OCI-LY7 (cell line): ENCODE results near the gene GNAL. TPM values are rescaled to one million over a fixed set of nuclear protein-coding genes. Genes with fewer than 3 reads are reported as not detected.

Experiments used
- BruUV-seq: library from RNA; stranded (reverse); fragments of 400-500 nt; replicated peaks from 2 replicates; lab custom pipeline; 2021; lab: Mats Ljungman, UMichigan
- CTCF ChIA-PET: fragments of 300-600 bp; sonication (Branson Sonifier 250); formaldehyde crosslinking; loops from one replicate; lab custom pipeline; 2022; ENCODE audit warnings: antibody characterized with exemption; ENCODE audit not compliant: unreplicated experiment; lab: Charles Lee
- POLR2A ChIA-PET: fragments of 300-600 bp; sonication (Branson Sonifier 250); formaldehyde crosslinking; loops from one replicate; lab custom pipeline; 2022; ENCODE audit warnings: antibody characterized with exemption; lab: Charles Lee
- DNase-seq: peaks from one replicate; pipeline ENCODE4 v3.0.0-alpha.2; 2015; ENCODE audit warnings: low spot score
- H2AFZ ChIP-seq: fragments of 200-600 bp; sonication (generic), shearing (Covaris generic); 2 replicates; pipeline ENCODE4 v1.6.1; 2014; ENCODE audit warnings: mild to moderate bottlenecking, antibody characterized with exemption, low read length, moderate library complexity
- H3K27ac ChIP-seq: fragments of 200-600 bp; sonication (generic); 2 replicates; pipeline ENCODE4 v1.5.1; 2014; ENCODE audit warnings: mixed run types, low read depth, mild to moderate bottlenecking, moderate library complexity, low read length, inconsistent platforms; ENCODE audit not compliant: poor library complexity, severe bottlenecking
- H3K36me3 ChIP-seq: fragments of 200-600 bp; sonication (generic); 2 replicates; pipeline ENCODE4 v1.6.1; 2014; ENCODE audit warnings: mild to moderate bottlenecking, antibody characterized with exemption, low read length, moderate library complexity, mixed read lengths; ENCODE audit not compliant: insufficient read depth
- H3K4me1 ChIP-seq: fragments of 200-600 bp; sonication (generic); 2 replicates; pipeline ENCODE4 v1.5.1; 2014; ENCODE audit warnings: mild to moderate bottlenecking, low read length; ENCODE audit not compliant: insufficient read depth, poor library complexity, severe bottlenecking
- H3K4me2 ChIP-seq: fragments of 200-600 bp; sonication (generic); 2 replicates; pipeline ENCODE4 v1.6.1; 2014; ENCODE audit warnings: mild to moderate bottlenecking, low read length
- H3K4me3 ChIP-seq: fragments of 200-600 bp; sonication (generic); 2 replicates; pipeline ENCODE4 v1.5.1; 2014; ENCODE audit warnings: mild to moderate bottlenecking, low read depth, low read length; ENCODE audit not compliant: poor library complexity, severe bottlenecking
- H3K79me2 ChIP-seq: fragments of 200-600 bp; sonication (generic); 2 replicates; pipeline ENCODE4 v1.6.1; 2016; ENCODE audit warnings: low read depth, mild to moderate bottlenecking, low read length, moderate library complexity, mixed read lengths; ENCODE audit not compliant: insufficient read depth
- H3K9me2 ChIP-seq: fragments of 200-600 bp; sonication (generic); 2 replicates; pipeline ENCODE4 v1.6.1; 2016; ENCODE audit warnings: mild to moderate bottlenecking, low read length, mixed read lengths; ENCODE audit not compliant: insufficient read depth
- H3K9me3 ChIP-seq: fragments of 200-600 bp; sonication (generic); 2 replicates; pipeline ENCODE4 v1.6.1; 2014; ENCODE audit warnings: mild to moderate bottlenecking, mixed run types, low read length, mixed read lengths
- H4K20me1 ChIP-seq: fragments of 200-600 bp; sonication (generic); 2 replicates; pipeline ENCODE4 v1.6.1; 2014; ENCODE audit warnings: mild to moderate bottlenecking, antibody characterized with exemption, low read length, moderate library complexity, mixed read lengths; ENCODE audit not compliant: insufficient read depth
- CTCF ChIP-seq: fragments of 200-600 bp; sonication (generic); conservative IDR thresholded peaks from 2 replicates; pipeline ENCODE4 v1.5.1; 2014; ENCODE audit warnings: mild to moderate bottlenecking, antibody characterized with exemption, low read length, moderate library complexity, mixed read lengths
- EZH2phosphoT487 ChIP-seq: fragments of 200-600 bp; sonication (generic); IDR thresholded peaks from 2 replicates; pipeline ENCODE4 v1.6.1; 2018; ENCODE audit warnings: low read depth, borderline replicate concordance, mild to moderate bottlenecking, mixed run types, antibody characterized with exemption, low read length, moderate library complexity, mixed read lengths
- intact Hi-C: fragments of 100-400 bp; cut with micrococcal nuclease; formaldehyde crosslinking; loops from one replicate; pipeline ENCODE4 v1.10.0; 2022; ENCODE audit not compliant: unreplicated experiment
- total RNA-seq, 2 experiments: library from RNA; depleted of rRNA in 1 of 2; stranded (reverse); fragments of >200 nt in 1 of 2; shearing (Covaris generic) in 1 of 2; gene quantifications; 2 replicates each; pipeline ENCODE4 v1.2.3, GENCODE V29; 2014 to 2022

GNAL gene
- total RNA-seq, 2 experiments from 2014 or later: 0.03 to 0.25 TPM

DNA sequence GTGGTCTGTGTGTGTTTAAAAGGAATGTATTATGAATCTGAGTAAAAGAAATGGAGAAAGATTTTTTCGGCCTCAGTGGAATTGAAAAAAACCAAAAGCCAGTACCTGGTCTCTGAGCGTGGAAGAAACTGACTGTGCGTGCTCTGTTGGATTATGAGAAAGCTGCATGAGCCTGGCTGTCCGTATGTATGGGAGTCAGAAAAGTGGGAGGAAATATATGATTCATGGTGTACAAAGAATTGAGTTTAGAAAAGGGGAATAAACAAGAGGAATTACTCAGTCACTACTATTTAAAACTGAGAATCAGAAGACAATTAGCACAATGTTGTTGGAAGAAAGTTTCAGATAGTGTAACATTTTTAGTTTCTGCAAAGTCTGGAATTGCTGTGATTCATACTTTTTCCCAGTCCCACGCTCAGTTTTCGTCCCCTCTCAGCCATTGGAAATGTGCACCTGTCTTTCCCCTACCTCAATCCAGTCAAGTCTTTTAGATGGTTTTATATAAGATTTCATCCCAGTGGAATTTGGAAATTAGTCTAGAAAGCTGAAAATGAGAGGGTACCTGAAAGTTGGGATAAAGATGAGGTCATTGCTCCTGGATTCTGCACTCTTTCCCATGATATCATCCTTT lies 95.7 kb downstream of the GNAL start:
- no peaks in the 10 kb centered on the region for H3K79me2 ChIP-seq
- H4K20me1 ChIP-seq: no peaks in the 10 kb centered on the region
- ChIA-PET CTCF (no interaction called here), POLR2A (no interaction called here)
- peaks cover 6% of the 10 kb centered on the region for H3K4me1 ChIP-seq
- no peak overlapping the region for H3K4me2 ChIP-seq
- no TSS peak for BruUV-seq
- no peaks in the 10 kb centered on the region for H3K9me3 ChIP-seq
- no peak overlapping the region for H3K27ac ChIP-seq
- no peaks in the 10 kb centered on the region for H3K9me2 ChIP-seq
- no peak overlapping the region for H2AFZ ChIP-seq
- H3K36me3 ChIP-seq: no peaks in the 10 kb centered on the region
- intact Hi-C loops: no loop called here
- no peak for TF ChIP-seq CTCF
- no peak for TF ChIP-seq EZH2phosphoT487
- no peak for DNase-seq
- no peak overlapping the region for H3K4me3 ChIP-seq

DNA sequence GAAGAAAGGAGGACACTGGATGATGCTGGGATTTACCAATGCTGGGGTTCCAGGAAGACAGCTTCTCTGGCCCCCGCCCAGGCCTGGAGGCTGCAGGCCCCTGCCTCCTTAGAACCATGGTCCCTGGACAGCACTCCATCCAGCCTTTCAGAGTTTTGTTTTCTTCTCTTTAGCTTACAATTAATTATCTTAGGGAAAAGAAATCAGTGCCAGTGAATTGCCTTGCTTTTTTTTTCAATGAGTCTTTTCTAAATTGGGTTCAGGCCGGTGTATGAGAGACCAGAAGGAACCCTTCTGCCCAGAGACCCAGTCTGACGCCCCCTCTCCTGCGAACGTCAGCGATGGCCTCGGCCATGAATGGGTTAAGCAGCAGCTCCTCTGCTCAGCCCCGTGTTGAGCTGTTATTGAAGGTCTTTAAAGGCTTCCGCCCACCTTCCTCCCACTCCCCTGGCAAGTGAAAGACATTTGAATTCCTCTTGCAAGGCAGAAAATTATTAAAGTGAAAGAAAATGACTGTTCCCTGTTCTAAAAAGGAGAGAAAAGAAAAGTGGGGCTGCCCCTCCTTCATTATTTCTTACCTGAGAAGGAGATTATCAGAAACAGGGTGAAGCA lies 96.5 kb downstream of the GNAL start:
- H3K79me2 ChIP-seq: no peaks in the 10 kb centered on the region
- intact Hi-C loops: no loop called here
- TF ChIP-seq EZH2phosphoT487 (no peak), CTCF (no peak)
- BruUV-seq: no TSS peak
- no peak overlapping the region for H3K4me2 ChIP-seq
- no peak overlapping the region for H3K4me3 ChIP-seq
- no peaks in the 10 kb centered on the region for H3K9me3 ChIP-seq
- H3K9me2 ChIP-seq: no peaks in the 10 kb centered on the region
- no peak for DNase-seq
- ChIA-PET POLR2A (no interaction called here), CTCF (no interaction called here)
- H3K27ac ChIP-seq: no peak overlapping the region
- peaks cover 11% of the 10 kb centered on the region for H3K4me1 ChIP-seq
- H3K36me3 ChIP-seq: no peaks in the 10 kb centered on the region
- no peaks in the 10 kb centered on the region for H4K20me1 ChIP-seq
- no peak overlapping the region for H2AFZ ChIP-seq
